Fibroblast of peridontal ligament (primary cell): ENCODE measurements around the gene B3GNT2.
"Not testable (repeated sequence)": the region's sequence is repeated elsewhere in the genome, so short reads cannot be mapped to it uniquely, and the experiment has no call there.

Experiments
- DNase-seq: peaks from one replicate; pipeline ENCODE4 v3.0.0-alpha.2; 2010; ENCODE audit errors: extremely low read depth

B3GNT2 gene, protein sequence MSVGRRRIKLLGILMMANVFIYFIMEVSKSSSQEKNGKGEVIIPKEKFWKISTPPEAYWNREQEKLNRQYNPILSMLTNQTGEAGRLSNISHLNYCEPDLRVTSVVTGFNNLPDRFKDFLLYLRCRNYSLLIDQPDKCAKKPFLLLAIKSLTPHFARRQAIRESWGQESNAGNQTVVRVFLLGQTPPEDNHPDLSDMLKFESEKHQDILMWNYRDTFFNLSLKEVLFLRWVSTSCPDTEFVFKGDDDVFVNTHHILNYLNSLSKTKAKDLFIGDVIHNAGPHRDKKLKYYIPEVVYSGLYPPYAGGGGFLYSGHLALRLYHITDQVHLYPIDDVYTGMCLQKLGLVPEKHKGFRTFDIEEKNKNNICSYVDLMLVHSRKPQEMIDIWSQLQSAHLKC

DNA sequence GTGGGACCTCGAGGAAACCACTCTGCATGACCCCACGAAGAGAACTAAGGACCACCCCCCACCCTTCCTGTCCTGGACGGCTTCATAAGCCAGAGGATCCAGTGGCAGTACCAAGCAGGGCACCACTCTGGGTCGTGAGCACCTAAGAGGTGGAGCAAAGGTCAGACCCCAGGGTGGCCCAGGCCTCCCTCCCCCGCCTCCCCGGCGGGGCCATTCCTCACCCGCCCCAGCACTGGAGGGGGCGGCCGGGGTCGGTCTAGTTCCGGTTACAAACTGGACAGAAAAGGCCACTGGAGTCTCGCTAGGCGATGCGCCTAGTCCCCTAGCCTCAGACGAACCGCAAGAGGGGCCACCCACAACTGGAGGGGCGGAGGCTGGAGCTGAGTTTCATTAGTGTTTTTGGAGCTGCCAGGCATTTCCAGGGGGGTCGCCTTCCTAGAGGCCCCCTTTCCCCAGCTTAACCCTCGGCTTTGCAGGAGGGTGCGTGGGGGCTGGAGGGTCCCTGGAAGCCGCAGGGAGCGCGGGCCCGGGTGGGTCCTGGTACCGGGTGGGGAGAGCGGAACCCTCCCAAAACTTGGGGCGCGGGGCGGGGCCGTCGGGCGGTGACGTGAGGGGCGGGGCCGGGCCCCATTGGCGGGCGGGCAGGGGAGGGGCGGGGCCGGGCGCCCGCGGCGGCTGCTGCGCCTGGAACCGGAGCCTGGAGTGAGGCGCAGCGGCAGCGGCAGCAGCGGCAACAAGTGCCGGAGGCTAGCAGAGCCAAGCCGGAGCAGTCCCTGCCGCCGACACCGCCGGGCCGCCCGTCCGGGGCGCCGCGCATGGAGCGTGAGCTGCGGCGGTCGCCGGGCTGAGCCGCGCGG is at the start of gene B3GNT2:
Gene B3GNT2, plus strand, starts transcription at position 695 of the 857 bp plus-strand sequence. CDS start 26,106 bp downstream, outside the sequence.
- peak; percentile 46 for DNase-seq

DNA sequence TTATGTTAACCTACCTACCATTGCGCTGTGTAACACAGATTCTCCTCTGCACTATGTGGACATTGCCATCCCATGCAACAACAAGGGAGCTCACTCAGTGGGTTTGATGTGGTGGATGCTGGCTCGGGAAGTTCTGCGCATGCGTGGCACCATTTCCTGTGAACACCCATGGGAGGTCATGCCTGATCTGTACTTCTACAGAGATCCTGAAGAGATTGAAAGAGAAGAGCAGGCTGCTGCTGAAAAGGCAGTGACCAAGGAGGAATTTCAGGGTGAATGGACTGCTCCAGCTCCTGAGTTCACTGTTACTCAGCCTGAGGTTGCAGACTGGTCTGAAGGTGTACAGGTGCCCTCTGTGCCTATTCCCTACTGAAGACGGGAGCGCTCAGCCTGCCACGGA is 49.1 kb upstream of the B3GNT2 start:
- DNase-seq = not testable (repeated sequence)

DNA sequence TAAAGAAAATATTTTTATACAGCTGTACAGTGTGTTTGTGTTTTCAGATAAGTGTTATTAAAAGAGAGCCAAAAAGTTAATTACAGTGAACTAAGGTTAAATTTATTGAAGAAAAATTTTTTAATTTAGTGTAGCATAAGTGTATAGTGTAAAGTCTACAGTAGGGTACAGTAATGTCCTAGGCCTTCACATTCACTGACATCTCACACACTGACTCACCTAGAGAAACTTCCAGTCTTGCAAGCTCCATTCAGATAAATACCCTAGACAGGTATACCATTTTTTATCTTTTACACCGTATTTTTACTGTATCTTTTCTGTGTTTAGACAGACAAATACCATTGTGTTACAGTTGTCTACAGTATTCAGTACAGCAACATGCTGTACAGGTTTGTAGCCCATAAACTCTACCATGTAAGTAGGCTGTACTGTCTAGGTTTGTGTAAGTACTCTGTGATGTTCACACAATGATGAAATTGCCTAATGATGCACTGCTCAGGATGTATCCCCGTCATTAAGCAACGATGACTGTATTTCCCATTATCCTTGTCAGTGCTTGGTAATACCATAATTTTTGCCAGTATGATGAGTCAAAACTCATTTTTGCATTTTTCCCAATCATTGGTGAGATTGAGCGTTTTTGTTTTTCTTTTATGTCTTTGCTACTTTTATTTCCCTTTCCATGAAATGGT is 48.2 kb upstream of the B3GNT2 start:
- peak; percentile 80 for DNase-seq

DNA sequence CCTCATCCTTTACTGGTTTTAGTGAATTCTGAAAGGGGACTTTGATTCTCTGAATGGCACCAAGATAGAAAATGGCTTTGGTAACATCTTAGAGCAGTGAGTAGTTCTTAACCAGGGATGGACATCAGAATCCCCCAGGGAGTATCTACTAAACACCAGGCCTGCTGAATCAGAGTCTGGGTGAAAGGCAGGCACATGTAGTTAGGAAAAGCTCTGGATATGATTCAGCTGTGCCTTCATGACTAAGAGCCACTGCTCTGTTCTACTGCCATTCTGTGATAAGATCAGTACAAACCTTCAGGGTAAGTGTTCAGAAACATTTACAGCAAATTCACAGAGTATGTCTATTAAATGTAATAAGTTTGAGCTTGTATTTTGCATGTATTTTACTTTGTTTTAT is 46.2 kb upstream of the B3GNT2 start:
- peak; percentile 94 for DNase-seq

DNA sequence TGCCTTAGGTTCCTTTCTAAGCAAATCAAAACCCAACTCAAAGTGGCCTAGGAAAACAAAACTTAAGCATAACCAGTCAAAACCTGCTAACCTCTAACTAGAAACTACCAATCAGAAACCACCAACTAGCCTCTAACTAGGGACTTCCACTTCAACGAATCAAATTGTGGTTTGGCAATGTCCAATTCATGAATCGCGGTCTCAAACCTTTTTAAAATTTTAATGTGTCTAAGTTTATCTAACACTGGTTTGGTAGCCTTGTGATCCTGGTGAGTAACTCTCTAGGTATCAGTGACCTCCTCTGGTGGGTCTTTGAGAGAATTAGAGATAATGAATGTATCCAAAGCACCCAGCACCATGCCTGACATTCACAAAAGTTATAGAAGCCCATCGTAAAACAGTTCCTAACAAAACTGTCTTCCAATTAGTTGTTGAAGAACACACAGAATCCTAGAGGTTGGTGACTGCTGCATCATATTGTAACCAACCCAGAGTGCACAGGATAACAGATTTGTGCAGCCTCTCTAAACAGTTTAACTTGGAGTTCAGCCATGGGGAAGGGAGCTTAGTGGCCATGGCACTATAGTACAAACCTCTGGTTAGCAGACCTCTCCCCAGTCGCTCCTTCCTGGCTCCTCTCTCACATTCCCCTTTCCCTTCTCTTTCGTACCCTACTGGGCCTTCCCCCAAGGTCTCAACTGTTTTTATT is 45.2 kb upstream of the B3GNT2 start:
- DNase-seq = peak; percentile 35

DNA sequence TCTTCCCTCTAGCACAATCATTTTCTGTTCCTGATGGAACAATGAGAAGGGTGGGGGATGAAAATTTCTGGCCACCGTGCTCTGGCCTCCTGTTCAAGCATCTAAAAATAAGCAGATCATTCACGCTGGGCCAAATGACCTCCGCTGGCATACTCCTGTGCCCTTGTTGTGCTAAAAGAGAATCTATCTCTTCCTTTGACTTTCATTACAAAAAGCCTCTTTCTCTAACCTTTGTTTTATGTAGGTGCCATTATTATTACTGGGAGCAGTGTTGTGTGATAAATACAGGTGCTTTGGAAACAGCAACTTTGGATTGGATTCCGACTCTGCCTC is 44.6 kb upstream of the B3GNT2 start:
- DNase-seq = no peak

DNA sequence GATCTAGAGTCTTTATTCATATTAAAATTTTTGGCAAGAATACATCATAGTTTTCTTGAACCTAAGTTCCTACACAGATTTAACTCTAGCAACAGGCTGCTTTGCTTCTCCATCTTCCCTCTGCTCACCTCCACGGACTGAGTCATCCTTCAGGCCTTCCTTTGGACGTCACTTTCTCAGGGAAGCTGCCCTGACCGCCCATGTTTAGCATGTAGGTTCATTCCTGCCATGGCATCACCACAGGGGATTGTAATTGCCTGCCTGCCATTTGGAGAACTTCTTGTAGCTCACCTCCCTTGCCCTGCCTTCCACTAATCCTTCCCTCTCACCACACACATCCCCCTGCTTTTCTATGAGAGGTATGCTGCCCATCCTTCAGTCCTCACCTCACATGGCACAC is 43.9 kb upstream of the B3GNT2 start:
- no peak for DNase-seq

DNA sequence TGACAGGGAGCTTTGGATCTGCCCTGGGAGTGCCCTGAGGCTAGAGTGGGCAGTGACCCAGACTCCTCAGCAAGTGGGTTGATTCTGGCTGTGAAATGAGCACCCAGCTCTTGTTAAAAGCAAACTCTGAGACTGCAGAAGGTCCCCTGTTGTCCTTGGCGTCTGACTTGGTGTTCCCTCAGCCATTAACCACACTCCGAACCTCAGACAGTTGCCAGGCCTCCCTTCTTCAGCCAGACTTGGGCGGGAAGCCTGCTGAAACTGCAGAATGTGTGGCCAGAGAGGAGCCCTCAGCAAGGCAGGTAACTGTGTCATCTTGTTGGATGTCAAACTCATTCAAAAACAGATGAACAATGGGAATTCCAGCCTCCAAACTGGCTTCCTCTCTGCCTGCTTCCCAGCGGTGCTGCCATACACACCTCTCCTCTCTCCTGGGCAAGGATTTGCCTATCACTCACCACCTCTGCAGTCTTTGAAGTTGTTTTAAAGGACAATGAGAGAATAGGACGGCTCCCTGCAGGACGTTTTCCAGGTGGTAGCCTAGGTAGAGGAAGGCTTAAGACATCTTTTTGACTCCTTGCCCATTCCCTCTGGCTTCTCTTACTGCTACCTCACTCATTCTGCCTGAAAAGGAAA is 38.9 kb upstream of the B3GNT2 start:
- no peak for DNase-seq

DNA sequence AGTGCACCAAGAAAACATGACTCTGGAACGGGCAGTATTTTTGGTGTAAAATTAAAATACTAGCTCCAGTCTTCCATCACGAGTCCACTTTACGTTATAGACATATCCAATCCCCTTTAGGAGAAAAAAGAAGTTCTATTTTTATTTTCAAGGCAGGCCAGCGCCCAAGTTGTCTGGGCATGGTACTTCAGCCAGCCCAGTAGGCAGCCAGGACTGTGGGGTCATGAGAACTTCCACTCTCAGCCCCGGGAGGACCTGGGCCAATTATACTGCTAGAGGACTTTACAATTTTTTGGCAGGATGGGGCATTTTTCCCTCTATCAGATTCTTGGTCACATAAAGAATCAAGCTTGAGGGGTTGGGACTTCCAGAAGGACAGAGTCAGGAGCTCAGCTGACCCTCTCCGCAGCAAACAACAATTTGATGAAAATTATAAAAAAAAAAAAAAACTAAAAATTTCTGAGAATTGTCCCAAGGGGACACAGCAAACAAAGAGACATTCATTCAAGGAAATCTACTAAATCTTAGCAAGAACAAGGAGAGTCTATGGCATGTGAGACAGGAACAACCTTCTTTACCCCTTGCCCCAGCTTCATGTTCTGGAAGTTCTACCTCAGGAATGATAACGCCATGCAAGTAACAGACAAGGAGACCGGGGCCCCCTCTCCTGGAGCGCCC is 37.3 kb upstream of the B3GNT2 start:
- no peak for DNase-seq

DNA sequence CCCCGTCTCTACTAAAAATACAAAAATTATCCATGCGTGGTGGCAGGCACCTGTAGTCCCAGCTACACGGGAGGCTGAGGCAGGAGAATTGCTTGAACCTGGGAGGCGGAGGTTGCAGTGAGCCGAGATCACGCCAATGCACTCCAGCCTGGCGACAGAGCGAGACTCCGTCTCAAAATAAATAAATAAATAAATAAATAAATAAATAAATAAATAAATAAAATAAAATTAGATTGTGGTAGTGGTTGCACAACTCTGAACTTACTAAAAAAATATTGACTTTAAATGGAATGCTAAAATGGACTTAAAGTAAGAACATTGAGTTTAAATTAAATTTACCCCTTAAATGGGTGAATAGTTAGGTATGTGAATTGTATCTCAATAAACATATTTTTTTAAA is 35.2 kb upstream of the B3GNT2 start:
- not testable (repeated sequence) for DNase-seq

DNA sequence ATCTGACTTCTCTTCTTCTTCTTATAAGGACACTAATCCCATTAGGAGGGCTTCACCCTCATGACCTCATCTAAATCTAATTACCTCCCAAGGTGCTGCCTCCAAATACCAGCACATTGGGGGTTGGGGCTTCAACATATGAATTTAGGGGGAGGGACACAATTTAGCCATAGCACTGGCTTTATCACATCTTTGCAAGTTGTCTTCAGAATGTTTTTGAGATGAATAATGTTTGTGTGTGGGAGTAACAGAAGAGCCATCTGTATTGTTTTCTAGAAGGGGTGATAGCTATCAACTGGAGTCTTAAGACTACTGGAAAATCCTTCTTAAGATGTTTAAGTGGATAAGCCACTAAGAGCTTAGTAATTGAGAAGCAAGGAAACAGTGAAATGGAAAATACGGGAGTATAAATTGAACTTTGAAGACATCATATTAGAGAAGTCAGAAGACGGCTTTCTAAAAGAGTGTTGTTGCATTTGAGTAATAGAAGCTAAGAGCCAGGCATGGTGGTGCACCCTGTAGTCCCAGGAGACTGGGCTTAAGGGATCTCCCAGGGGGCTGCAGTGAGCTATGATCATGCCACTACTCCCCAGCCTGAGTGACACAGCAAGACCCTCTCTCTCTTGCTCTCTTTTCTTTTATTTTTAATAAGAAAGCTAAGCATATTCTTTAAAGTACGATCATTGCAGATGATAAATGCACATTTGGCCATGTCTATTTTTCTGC is 32.6 kb upstream of the B3GNT2 start:
- no peak for DNase-seq

DNA sequence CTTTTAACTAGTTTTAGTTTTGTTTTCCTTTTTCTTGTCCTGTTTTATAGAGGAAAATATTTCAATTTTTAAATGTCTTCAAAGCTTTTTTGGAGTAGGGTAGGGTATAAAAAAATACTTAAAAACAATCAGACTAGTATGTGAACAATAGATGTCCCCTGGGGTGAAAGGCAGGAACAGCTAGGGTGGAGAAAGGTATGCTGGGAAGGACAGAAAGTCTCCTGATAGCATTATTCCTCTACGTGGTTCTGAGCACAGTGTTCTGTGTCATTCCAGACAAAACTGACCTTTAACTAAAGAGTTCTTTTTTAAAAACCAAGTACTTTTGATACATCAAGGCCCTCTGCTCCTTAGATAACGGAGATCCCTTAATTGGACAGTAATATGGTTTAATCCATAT is 32.1 kb upstream of the B3GNT2 start:
- no peak for DNase-seq

DNA sequence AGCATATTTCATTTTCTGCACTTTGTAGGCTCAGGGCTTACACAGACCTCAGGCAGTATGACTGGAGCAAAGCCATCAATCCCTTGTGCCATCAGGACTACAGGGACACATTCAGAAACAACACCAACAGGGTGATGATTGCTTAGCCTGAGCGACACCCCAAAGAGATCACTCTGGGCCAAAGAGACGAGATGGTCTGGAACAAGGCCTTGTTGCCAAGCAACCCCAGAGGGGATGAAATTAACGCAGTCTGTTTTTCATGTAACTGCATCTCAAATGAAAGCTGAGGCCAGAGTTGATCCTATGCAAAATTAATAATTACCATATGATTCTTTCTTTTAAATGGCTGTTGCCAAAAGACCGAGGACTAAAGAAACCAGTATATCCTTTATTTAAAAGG is 20.2 kb upstream of the B3GNT2 start:
- no peak for DNase-seq

DNA sequence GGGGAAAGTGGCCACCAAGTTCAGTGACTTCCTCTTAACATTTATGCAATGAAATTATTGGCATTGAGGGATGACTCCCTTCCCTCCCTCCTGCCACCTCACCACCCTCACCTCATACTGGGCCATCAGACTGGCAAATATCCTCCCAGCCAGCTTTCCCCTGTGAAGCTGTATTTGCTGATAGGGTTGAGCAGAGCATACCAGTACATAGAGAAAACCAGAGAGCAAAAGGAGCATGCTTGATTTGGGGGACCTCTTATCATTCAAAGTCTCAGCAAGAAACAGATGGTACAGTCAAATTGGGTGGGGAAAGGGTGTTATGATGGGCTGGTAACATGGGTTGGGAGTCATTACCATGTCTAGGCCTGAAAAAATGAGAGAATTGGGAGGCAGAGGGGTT is 19.1 kb upstream of the B3GNT2 start:
- DNase-seq = no peak

DNA sequence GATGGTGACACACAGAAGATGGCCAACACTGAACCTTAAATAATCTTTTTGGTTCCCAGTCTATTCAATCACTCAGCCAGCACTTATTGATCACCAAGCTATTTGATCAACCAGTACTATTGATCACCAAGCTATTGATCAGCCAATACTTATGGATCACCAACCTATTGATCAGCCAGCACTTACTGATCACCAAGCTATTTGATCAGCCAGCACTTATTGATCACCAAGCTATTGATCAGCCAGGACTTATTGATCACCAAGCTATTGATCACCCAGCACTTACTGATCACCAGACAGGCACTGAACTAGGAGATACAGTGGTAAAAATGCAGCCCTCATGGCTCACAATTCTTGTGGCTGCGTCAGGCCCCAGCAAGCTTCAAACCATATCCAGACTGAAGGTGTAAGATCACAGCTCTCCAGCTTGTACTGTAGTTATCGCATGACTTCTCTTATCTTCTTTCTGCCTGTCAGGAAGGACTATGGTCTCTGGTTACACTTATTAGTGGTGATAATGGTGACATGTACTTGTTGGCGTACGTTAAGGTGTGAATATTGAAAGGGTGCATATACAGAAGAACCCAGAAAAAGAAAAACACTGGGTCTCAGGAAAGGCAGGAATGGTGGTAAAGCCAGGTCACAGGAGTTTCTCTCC is 18.4 kb upstream of the B3GNT2 start:
- DNase-seq = no peak

DNA sequence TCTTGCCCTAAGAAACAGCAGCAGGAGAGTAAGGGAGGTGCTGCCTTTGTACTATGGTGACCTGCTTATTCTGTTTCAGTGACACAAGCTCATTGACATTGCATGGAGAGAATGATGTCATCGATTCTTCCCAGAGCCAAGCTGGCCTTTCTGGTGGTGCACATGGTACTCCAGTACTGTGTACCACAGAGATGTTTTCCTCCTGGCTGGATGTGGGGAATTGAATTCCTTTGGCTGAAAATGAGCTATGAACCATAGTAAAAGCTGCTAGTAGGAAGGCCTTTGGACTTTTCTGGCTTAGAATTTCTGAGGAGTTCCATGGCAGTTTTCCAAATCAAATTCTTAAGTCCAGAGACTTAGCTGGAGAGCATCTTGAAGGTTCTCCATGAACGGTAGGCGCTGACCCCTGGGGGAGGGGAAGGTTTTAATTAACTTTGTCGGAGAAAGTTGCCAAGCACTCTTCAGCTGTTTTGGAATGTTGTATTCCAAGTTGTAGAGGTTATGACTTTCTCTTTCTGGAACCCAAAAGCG is 17.1 kb upstream of the B3GNT2 start:
- peak; percentile 52 for DNase-seq

DNA sequence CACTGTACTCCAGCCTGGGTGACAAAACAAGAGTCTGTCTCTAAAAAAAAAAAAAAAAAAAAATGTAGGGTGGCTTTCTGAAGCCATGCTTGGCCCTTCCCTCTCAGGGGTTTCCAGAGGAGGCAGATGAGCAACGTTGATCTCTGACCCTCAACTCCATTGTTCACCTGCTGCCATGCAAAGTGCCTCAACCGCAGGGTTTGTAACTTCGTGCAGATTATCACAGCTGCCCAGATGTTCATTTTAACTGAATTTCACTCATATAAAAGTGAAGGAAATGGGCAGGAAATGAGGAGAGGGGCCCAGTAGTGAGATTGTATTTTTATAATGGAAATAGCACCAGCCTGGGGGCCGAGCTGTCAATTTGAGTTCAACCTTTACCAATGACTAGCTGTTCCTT is 14.9 kb upstream of the B3GNT2 start:
- DNase-seq = no peak

DNA sequence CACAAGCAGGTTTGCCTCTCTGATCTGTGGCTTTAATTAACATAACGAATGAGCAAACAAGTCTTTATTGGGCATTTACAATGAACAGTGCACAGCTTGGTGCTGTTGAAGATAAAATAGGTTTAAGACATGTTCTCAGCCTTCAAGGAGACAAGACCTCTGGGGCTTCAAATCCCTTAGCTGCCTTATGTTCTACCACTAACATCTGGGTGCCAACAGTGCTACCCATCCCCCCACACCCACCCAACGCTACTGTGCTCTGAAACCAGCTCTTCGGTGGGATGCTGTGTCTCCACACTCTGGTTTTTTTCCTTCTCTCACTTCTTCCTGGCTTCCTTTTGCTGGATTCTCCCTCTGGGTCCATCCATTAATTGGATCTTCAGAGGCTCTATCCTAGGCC is 14.1 kb upstream of the B3GNT2 start:
- DNase-seq = no peak

DNA sequence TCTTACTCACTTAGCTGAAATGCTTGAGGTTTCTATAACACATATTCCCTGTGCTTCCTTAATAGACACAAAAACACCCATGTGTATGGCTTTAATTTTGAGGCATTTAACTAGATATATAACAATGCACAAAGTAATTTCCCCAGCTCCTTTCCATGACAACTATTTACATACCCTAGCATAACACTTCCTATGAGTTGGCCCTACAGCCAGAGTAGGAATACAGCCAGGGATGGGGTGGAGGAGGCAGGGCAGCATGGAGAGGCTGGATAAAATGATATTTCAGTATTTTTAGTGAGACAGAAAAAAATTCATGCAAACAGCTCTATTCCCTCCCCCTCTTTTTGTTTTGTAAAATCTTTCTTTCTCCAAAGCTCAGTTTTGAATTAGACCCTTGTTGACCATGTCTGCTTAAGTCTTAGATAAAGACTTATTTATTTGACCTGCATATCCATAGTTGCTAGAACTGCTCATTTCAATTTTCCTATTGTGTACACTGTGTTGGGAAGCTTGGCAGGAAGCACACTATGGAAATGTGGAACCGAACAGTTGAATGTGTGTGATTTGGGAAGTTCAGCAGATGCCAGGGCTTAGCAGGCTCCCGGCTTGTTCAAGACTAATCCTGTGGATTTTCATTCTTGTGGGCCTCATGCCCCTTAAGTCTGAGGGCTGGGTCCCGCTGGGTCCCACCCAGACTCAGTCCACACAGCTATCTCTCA is 11.2 kb upstream of the B3GNT2 start:
- no peak for DNase-seq
